NCI-H2171 (cell line): ENCODE measurements around the gene AMPD2.

ENCODE experiments used
- DNase-seq: peaks from one replicate; lab custom pipeline; 2025; lab: John Stamatoyannopoulos, UW

AMPD2 gene

DNA sequence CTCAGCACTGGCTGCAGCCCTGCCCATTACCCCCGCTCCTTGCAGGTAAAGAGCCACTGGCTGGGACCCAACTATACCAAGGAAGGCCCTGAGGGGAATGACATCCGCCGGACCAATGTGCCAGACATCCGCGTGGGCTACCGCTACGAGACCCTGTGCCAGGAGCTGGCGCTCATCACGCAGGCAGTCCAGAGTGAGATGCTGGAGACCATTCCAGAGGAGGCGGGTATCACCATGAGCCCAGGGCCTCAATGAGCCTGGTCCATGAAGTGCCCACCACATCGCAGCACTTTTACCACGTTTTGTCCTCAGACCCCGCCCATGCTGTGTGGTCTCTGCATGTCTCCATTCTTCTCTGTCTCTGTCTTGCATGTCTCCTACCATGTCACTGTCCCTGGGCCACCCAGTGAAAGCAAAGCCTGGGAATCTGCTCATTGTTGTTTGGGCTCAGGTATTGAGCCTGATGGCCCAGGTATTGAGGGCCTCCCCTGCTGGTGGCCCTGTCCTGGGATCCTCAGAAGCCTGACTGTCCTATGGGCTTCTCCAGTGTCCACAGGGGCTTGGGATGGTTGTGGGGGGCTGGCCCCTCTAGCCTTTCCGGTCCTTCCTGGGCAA is 11.4 kb downstream of the AMPD2 start:
- DNase-seq, result no peak

DNA sequence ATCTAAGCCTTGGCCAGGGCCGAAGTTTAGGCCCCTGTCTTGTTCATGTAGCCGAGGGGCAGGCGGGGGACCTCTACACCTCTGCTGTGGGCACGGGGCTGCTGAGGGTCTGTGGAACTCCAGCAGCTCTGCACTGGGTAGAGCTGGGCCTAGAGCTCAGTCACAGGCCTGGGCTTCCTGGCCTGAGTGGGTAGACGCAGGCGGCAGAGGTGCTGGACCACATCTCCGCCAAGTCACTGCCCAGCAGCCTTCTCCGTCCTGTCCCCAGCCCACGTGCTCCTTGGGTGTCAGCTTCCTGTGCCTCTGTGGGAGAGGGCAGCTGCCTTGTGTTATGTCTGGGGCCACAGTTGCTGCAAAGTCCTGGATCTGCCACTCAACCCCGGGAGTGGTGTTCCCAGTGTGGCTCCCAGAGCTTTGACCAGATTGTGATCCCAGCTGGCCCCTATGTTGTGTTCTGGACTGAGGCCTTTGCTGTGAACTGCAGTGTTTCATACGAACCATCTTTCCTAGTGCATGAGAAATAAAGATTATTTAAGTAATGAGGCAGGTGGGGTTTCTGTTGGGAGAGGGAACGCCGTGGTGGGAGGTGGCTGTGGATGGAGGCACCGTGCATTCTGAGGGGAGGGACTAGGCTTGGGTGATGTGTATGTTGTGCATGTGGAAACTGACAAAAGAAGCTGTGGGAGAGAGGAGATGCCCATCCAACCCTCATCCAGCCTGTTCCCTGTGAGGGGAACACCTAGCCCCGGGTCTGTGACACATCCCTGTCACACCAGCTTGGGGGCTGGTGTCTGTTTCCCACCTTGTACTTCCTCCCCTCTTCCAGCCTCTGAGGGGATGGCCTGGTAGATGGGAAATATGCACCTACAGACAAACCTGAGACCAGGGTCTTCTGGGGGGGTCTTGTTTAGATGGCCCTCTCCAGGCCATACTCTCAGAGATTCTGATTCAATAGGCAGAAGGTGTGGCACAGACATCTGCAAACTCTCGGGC is 12.2 kb downstream of the AMPD2 start:
- DNase-seq, result no peak

DNA sequence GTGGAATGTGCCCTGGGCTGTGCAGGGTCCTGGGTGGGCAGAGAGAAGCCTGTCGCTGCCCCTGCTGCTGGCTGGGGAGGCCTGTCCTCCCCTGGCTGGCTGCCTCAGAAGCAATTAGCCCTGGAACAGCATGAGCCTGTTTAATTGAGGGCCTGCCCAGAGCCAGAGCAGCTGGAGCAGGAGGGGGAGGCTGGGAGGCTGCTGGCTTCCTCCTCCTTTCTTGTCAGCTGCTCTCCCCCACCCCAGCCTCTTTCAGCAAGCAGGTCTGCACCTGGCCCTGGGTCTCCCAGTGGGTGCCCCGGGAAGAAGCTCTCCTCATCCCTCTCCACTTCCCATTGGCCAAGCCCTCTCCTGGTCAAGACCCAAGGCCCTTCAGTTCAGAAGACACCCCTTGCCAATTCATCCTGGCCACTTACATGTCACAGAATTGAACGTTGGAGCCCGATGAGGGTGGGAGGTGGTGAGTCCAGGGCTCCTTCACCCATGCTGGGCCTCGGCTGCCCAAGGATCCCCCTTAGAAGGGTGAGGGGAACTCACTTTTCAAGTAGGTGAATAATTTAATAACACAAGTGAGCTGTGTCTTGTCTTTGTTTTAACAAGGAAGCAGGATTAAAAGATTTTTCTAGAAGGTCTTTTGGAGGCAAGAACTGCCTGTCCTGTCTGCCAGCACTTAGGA is 13.2 kb downstream of the AMPD2 start:
- DNase-seq, result peak; percentile 81

DNA sequence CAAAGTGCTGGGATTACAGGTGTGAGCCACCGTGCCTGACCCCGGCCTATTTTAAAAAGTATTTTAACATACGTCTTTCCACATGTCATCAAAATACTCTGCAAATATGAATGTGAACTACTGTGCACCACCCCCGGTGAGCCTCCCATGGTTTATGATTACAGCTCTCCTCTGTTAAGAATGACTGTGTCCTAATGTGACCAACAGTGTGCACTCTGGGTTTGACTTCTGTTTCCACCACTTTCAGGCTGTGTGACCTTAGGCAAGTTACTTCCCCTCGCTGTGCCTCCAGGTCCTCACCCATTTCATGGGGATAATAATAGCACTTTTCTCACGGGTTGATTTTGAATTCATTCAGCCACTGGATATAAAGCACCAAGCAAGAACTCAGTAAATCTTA is 14.7 kb downstream of the AMPD2 start:
- DNase-seq, result no peak

DNA sequence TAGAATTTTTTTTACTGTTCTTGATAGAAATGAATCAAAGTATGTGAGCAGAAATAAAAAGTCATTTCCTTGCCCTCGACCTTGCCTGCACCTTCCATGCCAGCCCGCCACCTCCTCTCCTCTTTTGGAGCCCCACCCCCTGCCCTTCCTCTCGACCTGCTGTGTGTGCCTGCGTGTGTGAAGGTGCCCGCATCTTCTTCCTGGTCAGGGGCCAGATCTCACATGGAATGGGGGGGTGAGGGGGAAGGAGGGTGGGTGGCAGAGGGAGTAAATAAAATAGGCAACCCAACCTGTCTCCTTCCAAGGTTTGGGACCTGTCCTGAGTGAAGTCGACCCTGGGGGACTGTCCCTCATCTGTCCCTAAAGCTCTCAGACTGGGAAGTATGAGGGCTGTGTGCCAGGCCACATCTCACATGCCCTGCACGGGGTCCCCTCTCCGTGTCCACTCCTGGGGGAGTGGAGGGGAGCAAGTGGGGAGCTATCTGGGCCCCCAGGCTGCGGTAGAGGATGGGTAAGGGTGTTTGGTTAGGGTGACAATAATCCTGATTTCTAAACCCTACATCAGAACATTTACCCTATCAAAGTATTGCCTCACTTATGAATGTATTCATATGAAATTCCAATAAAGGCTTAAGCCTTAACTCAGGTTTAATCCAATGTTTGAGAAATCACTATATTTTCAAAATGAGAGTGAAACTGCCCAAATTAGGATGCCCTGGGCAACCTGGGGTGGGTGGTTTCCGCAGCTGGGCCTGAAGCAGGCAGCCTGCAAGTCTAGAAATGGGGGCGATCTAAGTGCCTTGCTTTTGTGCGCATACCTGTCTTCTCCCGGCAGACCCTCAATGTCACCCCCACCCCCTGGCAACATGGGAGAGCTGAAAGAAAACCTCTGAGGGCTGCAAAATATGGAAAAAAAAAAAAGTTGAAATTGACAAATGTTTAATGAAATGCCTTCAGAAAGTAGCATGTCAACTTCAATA is 15.4 kb downstream of the AMPD2 start:
- no peak for DNase-seq

DNA sequence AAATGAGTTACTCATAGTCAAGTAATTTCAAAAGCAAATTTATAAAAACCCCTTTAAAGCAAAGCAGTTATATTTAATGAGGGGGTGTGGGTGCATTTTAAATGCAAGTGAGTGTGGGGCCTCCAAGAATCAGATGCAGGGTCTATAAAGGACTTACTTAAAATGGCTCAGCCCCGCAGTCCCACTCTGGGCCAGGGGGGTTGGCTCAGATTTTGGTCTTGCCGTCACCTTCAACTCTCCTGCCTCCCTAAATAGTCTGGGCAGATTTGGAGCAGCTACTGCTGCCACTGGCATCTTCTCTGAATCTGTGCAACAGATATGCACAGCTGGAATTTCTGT is 16.2 kb downstream of the AMPD2 start:
- DNase-seq, result no peak

DNA sequence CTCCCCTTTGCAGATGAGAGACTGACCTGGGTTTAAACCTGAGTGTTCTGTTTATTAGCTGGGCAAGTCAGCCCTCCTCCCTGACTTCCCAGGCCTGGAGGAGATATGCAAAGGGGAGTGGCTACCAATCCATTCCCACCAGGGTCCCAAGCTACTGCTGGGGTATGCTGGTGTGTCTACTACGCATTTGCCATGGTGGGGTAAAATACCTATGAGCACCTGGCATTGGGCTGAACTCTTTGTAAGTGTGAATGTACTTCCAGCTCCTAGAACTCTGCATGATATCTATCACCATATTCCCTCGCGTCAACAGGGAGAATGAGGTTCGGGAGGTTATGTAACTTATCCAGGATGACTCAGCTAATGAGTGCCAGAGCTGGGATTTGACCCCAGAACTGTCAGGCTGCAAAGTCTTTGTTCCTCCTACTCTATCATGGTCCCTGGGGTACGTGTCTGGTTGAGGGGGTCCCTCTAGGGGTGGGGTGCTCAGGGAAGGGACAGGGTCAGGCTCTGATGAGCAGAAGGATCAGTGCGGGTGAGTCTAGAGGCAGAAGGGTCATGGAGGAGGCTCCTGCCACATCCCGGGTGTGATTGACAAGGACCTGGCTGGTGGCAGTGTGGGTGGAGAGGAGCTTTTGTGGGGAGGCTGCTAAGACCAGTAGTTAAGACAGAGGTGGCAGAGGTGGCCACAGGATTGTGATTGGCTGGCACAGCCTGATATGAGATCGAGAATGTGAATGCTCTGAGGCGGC is 16.7 kb downstream of the AMPD2 start:
- DNase-seq, result no peak

DNA sequence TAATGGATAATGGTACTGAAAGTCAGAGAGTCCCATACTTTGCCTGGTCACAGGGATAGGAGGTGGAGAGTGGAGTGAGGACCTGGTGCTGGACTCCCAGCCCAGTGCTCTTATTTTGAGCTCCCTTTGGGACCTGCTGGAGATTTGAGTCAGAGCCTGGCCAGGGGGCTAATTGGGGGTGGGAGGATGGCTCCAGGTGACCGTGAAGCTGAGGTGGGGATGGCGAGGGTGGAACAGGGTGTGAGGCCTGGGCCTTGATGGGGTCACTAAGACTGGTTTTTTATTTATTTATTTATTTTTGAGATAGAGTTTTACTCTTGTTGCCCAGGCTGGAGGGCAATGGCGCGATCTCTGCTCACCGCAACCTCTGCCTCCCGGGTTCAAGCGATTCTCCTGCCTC is 17.8 kb downstream of the AMPD2 start:
- DNase-seq, result no peak

DNA sequence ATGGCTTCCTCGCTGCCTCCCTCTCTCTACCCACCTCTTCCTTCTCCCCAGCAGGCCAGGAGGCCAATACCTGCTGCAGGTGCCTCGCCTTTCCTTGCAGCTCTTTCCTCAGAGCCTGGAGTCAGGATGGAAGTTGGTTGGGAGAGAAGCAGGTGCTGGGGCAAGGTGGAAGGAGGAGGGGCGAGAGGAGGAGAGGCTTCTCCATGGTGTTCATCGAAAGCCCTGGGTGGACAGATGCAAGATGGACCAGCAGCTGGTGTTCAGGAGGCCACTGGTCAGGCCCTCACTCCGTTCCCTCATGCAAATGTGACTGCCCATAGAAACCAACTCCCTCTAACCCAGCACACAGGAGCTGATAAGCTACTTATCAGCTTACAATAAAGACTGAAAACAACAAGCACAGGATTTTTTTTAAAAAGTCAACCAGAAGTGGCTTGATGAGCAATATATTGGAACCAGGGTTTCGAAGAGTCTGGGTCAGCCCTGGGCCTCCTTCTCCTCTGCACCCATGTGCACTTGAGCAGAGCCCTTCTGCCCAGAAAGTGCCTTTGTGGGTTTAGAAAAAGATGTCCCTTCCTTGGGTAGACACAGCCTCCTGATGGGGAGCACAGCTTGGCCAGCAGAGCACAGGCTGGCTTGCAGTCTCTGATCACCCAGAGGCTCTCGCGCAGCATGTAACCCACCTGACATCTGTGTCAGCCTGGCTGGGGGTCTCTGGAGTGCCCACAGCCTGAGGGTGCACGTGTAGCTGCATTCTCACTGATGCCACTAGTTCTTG is 19.6 kb downstream of the AMPD2 start:
- no peak for DNase-seq

DNA sequence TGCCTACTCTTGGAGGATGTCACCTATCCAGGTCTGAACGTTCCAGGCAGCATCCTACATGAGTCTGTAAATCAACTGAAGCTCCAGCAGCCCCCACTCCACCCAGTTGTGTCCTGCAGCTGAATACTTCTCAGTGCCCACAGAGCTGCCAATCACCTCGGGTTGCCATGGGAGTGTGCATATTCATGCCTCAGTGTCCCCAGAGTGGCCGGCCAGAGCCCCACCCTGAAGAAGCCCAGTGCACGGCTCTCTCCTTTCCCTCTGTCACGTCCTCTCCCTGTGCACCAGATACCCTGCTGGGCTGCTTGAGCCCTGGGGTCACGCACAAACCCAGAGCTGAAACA is 20.2 kb downstream of the AMPD2 start:
- no peak for DNase-seq

DNA sequence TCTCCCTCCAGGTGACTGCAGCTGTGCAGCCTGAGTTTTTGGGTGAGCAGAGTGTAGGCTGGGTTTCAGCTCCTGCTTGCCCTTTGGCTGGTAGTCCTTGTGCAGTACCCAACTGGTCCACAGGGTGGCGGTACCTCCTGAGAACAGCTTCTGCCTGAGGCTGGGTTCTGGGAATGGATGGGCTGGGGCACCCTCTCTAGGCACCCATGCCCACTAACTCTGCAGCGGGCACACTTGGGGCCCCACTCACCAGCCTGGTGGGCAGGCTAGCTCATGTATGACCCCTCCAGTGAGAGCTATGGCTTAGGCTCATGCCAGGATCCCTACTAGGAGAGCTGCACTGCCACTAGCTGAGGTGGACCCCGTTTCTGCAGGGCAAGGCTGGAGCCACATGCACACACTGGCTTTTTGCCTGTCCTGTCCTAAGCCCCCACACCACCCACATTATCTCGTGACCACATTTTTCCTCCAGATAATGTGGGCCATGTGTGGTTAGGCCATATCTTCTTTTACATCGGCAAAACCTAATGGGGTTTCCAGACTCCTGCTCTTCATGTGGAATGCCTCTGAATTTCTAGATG is 20.7 kb downstream of the AMPD2 start:
- no peak for DNase-seq

DNA sequence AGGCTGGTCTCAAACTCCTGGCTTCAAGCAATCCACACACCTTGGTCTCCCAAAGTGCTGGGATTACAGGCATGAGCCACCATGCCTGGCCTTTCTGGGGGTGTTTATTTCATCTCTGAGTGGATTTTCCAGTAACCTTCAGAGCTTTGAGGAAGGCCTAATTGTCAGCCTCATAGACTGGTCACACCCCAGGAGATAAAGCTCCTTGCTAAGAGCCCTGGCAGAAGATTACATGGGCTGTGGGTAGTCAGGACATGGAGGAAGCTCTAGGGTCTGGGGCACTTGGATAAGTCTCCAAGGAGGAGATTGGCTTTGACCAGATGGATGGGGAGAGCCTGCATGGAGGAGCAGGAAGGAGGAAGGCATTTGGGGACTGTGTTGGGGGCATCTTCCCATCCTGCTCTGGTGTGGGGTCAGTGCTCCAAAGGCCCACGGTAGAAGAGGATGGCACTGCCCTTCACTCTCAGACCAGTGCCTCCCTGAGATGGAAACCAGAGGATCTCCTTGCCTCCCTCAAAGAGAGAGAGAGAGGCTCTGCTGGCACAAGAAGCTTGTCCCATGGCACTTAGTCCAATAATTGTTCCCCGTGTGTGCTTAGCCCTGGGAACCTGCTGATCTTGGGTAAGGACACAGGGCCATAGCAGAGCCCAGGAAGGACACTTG is 21.6 kb downstream of the AMPD2 start:
- DNase-seq, result no peak

DNA sequence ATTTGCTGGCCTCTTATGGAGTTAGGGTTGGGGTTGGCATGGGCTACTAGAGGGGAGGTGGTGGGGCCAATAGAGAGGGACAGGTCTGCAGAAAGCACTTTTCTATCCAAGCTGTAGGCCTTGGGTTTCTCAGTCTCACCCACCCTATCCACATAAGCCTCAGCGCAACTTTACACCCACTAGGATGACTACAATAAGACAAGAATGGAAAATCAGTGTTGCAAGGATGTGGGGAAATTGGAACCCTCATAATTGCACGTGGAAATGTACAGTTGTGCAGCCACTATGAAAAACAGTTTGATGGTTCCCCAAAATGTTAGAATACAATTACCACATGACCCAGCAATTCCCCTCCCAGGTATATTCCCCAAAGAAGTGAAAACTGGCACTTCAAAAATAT is 22.2 kb downstream of the AMPD2 start:
- DNase-seq, result no peak

DNA sequence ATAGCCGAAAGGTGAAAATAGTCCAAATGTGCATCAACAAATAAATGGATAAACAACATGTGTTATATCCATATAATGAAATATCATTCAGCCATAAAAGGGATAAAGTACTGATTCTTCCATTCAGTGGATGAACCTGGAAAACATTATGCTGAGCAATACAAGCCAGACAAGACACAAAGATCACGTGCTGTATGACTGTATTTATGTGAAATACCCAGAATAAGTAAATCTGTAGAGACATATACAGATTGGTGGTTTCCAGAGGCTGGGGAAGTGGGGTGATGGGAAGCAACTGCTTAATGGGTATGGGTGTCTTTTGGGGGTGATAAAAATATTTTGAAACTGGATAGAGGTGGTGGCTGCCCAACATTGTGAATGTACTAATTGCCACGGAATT is 23.0 kb downstream of the AMPD2 start:
- no peak for DNase-seq

DNA sequence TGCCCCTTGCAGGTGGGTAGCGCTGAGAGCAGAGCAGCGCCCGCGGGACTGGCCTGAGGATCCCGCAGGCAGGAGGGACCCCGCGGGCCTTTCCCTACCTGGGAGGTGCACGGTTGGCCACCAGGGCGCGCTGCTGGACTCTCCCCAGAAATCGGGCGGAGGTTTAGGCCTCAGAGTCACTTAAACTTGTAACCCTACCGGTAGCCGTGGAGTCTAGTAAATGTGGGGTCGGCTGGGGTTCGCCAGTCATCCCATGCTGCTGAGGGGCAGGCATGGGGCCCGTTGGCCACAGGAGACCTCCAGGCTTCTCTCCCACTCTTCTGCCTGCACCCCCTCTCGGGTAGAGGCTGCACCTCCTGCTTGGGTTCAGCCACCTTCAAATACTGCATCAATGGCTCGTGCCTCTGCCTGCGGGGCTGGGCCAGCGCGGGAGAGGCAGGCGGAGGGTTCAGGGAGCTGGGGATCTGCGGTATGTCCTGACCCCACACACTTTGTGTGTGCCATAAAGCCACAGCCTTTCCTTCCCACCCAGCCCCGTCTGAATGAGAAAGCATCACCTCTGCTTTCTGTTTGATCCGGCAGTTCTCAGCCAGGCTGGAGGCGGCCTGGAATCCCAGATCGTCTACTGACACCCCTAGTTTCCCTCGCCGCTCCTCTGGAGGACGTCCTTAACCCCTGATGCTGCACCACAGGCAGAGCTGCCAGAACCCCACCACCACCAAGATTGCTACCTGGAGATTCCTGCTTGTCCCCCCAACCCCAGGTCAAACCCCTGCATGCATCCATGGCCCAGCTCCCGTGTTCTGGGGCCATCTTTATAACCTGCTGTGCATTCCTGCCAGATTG is 24.0 kb downstream of the AMPD2 start:
- no peak for DNase-seq

DNA sequence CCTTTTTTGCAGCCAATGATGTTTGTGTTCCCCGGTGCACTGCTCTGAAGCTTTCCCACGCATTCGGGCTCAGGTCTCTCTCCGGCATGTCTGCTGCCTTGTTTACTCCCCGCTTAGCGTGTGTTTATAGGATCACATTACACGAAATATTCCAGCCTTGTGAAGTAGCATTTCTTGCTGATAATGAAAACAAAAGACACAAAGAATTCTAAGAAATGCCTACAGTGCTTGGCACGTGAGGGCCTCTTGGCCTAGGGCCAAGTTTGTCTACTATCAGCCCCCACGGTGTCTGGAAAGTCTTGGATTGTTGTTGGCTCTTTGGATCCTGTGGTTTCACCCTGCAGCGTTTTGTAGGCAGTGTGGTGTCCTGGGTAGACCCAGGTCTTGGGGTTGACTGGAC is 25.0 kb downstream of the AMPD2 start:
- DNase-seq, result no peak

DNA sequence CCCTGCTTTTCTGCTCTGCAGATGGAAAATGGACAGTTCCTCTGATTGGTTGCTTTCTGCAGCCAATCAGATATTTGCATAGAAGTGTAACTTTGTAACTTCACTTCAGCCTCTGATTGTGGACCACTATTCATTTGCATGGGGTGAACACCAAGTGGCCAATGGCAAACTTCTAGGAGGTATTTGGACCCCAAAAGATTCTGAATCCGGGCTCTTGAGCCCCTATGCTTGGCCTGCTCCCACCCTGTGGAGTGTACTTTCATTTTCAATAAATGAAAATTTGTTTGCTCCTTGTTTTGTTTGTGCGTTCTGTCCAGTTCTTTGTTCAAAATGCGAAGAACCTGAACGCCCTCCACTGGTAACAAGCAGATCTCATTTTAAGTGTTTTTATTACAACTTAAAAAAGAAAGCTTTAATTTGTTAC is 29.9 kb downstream of the AMPD2 start:
- no peak for DNase-seq

DNA sequence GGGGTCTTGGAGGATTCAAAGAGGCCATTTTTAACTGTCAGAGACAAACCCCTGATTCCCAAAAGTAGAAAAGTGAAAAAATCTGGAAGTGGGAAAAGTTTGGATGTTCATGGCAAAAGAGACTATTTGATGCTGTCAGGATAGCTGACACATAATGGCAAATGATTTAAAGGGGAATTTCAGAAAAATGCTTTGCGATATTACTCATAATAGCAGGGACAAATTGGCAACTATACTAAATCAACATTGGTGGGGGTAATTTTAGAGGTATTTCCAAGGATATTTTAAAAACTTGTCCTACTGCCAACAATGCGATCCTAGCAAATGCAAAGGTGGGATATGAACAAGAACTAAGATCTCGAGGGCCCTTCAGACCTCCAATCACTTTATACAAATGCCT is 31.0 kb downstream of the AMPD2 start:
- no peak for DNase-seq

DNA sequence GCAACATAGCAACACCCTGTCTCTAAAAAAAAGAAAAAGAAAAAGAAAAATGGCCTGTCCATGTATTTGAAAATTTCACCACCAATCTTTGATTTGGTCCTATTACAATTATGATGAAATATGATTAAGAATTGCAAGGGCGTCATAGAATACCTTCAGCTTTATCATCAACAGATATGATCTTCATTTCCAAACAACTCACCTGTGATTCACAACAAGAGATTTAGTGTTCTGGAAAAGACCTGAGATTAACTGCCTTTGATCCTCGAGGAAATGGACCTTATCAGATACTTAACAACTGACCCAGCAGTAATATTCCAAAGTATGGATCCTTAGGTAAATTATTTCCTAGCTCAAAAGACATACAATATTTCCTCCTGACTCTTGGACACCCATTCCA is 32.8 kb downstream of the AMPD2 start:
- no peak for DNase-seq
